HG02852 (cell line): ENCODE results near the gene ACACA.
"Not testable (repeated sequence)": the region's sequence is repeated elsewhere in the genome, so short reads cannot be mapped to it uniquely, and the experiment has no call there.

Experiments
- ATAC-seq: cut with Tn5 transposase; IDR thresholded peaks from one replicate; pipeline ENCODE4 v1.9.1; 2021; ENCODE audit warnings: mild to moderate bottlenecking, moderate library complexity; ENCODE audit not compliant: unreplicated experiment

Gene ACACA

DNA sequence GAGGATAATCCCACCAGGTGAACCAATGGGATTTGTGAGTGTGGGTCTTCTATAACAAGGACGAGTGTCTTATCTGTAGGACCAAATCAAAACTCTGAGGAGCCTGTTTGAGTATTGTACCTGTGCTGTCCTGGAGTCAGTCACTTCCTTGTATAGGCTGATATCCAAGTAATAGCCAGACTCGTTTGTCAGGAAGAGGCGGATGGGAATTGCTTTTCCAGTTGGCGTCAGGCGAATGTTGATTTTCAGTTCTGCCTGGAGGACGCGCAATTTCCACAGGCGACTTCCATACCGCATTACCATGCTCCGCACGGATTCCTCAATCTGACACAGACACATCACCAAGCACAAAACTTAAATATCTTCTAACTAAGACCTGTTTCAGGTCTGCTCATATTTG lies 218.5 kb downstream of the ACACA start:
- ATAC-seq, result no peak

GRCh38 chr17:37187262-37187661 lies 219.4 kb downstream of the ACACA start:
- no peak for ATAC-seq

- ATAC-seq, result no peak
Observed at GRCh38 chr17:37182786-37183465, 223.7 kb downstream of the ACACA start.

GRCh38 chr17:37180376-37180775 lies 226.3 kb downstream of the ACACA start:
- ATAC-seq, result no peak

DNA sequence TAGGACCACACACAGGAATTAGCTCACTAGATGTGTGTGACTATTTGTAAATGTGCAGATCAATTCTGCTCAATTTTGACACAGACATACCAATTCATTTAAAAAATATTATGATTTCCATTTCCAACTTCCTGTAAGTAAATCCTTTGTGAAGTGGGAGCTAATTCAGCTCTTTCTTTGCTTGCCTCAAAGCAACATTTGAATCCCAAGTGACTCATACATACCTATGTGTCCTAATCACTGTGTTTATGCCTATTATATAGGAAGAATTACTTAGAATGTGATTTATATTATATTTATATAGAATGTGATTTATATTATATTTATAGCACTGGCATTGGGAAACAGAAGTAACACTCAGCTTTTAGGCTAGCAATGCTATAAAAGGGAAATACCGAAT lies 226.7 kb downstream of the ACACA start:
- no peak for ATAC-seq

DNA sequence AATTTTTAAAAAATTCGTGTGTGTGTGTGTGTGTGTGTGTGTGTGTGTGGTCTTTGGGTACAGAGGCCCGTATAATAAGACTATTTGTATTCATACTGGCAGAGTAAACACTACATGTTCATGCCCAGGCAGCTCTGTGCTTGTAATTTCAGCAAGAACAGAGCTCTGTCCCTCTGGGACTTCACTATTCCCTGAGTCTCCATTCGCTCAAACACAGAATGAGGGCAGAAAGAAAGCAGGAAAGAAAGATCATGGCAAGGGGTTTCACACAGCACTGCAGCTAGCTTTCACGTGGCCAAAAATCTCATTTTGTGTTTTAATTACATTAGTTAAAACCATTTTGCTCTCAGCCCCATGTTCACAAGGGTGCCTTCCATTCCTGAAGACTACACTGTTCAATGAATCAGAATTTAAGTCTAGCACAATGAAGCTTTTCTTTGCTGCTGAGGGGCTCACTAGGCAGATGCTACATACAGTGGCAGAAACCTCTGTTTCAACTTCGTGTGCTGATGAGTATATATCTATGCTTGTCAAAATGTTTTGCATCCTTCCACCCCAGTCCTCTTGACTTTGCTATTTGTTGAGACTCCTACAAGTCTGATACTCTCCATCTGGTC lies 229.3 kb downstream of the ACACA start:
- ATAC-seq, result no peak

GRCh38 chr17:37176723-37177122 lies 229.9 kb downstream of the ACACA start:
- no peak for ATAC-seq

DNA sequence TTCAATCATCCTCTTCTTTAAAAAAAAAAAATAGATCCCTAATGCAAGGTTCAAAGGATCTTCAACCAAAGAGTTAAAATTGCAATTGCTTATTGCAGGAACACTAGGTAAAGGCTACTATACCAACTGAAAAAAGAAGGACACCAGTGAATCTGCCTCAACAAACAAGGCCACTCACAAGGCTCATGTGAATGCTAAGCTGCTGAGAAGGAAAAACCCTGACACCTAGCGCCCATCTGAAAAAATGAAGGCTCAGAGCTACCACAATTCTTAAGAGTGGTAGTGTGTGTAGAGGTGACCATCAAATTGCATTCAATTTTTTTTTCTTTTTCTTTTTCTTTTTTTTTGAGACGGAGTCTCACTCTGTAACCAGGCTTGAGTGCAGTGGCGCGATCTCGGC lies 232.4 kb downstream of the ACACA start:
- no peak for ATAC-seq

- no peak for ATAC-seq
Observed at GRCh38 chr17:37170881-37171425, 235.7 kb downstream of the ACACA start.

DNA sequence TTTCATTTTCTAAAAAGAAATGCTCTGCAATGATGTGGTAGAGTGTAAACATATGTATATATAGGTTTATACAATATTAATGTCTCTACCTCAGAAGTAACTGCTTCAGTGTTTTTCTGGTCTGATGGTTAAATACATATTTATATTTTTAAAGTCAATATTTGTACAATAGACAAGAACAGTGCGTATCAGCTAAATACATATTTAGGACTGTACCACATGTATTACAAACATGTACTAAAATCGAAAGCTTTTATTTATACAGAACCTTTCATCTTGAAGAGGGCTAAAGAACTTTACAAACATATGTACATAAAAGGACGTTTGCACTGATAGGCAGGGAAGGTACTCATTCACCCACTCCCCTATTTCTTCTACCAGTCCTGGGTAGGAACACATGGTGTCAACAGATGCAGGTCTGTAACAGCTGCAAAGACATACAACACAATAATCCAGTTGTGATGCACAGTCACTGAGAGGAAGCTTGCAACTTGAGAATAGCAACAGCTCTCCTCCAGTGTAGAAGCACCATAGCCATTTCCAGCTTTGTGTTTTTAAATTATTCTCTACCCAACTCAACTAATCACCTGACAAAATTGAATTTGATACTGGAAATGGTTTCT lies 237.8 kb downstream of the ACACA start:
- ATAC-seq, result no peak

DNA sequence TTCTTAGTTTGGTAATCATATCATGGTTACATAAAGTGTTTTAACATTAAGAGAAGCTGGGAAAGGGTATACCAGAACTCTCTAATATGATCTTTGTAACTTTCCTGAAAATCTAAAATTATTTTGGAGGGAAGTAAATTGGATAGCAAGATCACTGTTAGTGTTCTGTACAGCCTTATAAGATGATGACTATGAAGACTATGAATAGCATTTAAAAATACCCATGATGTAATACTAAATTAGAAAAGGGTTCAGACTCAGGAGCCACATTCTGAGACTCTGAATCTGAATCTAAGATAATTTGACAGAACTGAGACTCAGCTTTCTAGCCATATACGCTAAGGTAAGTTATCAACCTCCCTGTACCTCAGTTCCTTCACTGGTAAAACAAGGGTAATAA lies 238.9 kb downstream of the ACACA start:
- ATAC-seq, result no peak

GRCh38 chr17:37164057-37164456 lies 242.6 kb downstream of the ACACA start:
- no peak for ATAC-seq

- no peak for ATAC-seq
Observed at GRCh38 chr17:37162800-37163199, 243.8 kb downstream of the ACACA start.

DNA sequence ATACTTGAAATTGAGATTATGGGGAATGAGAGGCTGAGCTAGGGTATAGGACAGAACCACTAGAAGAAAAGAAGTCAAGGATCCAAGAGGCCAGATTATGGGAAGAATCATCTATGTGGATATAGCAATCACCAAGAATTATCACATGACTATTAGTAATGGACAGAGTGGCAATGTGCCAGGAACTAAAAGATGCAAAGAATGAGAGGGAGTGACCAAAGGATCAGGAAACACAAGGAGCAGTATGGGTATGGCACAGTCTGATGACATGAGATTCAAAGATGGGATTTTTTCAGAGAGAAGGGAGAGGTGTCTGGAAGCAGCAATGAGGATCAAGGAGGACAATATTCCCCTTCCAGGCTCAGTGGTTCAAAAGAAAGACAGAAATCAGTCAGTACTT lies 245.7 kb downstream of the ACACA start:
- no peak for ATAC-seq

- ATAC-seq, result no peak
Observed at GRCh38 chr17:37158290-37158689, 248.3 kb downstream of the ACACA start.

- ATAC-seq, result no peak
Observed at GRCh38 chr17:37148156-37148555, 258.5 kb downstream of the ACACA start.

DNA sequence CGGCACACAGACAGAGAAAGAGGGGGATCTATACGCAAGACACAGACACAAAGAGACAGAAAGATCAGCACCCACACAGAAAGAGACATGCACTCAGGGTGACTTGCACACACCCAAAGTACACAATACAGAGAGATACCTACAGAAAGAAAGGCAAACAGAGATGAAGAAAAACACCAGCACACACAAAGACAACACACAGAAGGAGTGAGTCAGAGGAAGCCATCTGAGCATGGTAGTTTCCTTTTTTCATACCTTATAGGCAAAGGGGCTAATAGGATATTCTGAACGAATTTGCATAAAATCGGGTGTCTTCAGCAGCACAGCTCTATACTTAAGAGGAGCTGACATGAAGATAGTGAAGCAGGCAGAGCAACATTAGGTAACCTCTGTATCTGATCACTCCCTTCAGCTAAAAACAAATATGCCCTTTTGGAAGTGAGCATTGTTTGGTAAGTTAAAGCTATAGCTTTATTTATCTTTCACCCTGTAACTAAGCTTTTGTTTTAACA lies 259.3 kb downstream of the ACACA start:
- ATAC-seq, result peak; percentile 68

GRCh38 chr17:37146086-37147064 lies 260.3 kb downstream of the ACACA start:
- no peak for ATAC-seq

DNA sequence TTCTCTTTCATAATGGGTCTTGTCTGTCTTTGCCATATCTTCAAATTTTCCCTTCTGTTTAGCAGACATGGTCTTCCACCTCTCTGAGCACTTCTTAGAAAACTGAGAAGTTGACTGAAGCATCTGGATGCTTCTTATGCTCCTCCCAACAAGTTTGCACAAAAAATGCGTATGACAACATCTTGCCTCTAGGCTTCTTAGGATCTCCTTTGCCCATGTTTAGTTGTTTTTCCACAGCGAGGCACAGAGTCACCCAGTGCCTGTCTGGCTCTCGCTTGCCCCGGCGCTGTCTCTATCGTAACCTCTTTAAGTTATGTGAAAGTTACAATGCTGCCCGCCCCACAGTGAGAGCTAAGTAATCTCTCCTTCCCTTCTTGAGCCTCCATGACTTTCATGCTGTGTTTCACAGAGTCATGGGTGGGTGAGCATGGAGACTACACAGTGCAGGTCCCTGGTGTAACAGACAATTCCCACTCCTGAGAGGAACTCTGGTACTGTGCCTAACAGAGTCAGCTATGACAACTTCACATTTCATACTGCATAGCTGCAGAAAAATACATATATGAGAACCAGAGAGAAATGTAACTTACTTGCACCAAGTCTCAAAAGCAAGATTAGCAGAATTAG lies 262.4 kb downstream of the ACACA start:
- ATAC-seq, result no peak

DNA sequence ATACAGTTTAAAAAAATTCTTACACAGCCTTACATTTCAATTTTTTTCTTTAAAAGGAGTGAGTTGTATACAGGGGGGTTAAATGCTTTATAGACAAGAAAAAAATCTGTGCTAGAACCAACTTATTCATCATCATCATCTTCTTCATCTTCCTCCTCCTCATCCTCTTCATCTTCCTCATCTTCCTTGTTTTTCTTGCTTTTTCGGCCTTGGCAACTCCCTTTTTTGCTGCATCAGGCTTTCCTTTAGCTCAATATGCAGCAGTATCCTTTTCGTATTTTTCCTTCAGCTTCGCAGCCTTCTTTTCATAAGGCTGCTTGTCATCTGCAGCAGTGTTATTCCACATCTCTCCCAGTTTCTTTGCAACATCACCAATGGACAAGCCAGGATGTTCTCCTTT lies 263.1 kb downstream of the ACACA start:
- not testable (repeated sequence) for ATAC-seq
